HG03108 (cell line): ENCODE measurements around the gene SLC13A1.

ENCODE experiments used
- ATAC-seq: cut with Tn5 transposase; IDR thresholded peaks from one replicate; pipeline ENCODE4 v1.9.1; 2021; ENCODE audit warnings: moderate library complexity; ENCODE audit not compliant: unreplicated experiment

SLC13A1 gene

GRCh38 chr7:123198111-123198510 lies 1.7 kb downstream of the SLC13A1 start:
- ATAC-seq = no peak

- ATAC-seq = no peak
These were observed 6.5 kb downstream of the SLC13A1 start for GRCh38 chr7:123193235-123193634.

GRCh38 chr7:123191132-123191531 lies 8.6 kb downstream of the SLC13A1 start:
- no peak for ATAC-seq

DNA sequence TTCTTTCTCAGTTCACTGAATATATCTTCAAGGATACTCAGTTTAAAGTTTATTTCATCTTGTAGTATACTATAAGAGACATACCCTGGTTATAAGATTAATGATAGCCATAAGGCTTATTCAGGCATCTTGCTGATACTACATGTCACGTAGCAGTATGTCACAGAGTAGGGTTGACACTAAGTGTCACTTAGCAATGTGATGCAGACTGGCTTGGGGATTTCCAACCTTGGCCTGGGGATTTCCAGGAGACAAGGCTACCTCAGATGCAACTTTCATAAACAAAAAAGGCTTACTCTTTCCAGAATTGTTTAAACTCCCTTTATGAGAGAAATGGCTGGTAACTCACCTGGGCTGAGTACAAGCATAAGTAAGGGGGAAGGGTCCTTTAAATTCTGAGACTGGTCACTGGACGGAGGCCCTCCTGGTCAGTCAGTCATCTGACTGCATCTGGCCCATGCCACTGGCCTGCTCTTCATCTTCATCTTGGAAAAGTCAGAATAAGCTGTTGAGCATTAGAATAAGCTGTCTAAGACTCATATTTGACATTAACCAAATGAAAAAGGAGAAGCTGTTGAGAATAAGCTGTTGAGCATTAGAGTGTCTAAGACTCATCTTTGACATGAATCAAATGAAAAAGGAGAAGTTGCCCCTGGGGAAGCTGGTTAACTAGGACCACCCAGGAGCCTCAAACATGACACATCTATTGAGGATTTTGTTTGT lies 9.5 kb downstream of the SLC13A1 start:
- ATAC-seq = peak; percentile 96

GRCh38 chr7:123185756-123186155 lies 14.0 kb downstream of the SLC13A1 start:
- ATAC-seq = no peak

GRCh38 chr7:123184271-123184670 lies 15.5 kb downstream of the SLC13A1 start:
- no peak for ATAC-seq

DNA sequence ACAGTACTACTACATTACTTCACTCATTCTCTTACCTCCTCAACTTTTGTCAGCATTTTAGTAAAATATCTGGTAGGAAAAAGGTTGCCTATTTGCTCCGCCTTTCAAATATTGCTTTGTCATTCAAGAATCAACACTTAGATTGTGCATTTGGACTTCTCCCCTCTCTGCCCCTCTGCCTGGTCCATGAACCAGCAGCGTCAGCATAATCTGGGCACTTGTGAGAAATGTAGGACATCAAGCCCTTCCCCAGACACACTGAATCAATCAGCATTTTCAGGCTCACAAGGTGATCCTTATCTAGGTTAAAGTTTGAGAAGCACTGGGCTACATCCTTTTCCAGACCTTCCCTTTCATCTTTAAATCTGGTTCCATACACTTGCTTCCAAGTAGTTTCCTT lies 16.3 kb downstream of the SLC13A1 start:
- no peak for ATAC-seq

DNA sequence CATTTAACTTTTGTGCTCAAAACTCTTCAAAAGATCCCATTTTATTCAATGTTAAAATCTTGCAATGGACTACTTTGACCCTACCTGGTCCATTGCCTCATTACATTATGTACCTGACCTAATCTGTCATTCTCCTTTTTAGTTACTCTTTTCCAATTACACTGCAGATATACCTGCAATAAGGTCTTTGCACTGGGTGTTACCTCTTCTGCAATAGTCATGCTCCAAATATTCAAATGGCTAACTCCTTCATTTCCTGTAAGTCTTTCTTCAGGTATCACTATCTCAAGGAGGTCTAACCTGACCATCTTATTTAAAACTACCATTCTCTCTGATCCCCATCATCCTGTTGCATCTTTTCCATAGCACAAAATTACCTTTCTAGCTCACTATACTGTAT lies 22.3 kb downstream of the SLC13A1 start:
- ATAC-seq = no peak

GRCh38 chr7:123170333-123171246 lies 29.2 kb downstream of the SLC13A1 start:
- no peak for ATAC-seq

DNA sequence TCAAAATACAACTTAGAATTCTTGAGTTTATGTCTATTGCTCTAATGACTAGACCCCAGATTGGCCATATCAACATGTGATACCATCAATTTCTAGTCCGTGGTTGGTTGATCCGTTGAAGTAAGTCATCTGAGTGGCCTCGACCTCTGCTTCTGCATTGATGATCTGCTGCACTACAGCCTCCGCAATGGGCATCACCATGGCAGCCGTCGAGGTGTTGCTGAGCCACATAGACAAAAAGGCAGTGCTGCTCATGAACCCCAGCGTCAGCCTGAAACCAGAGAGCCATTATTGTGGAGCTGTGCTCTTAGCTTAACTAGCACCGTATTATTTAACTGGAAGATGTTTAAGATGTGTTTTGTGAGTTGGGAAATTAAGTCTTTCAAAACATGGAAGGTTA lies 30.7 kb downstream of the SLC13A1 start:
- ATAC-seq = no peak

DNA sequence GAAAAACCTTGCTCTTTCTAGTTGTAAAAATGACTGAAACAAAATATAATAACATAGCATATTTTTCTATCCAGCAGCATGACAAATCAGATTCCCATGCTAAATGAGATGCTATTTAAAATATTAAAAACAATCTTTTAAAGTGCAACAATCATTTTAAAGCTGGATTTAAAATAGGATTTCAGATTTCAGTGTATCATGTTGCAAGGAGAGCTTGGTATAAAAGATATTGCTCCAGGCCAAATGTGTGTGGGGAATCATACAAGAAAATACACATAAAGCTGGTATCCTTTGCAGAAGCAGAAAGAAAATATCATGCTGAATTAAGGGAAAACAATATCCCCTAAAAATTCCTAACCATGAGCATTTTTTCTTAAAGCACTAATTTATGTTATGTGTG lies 42.2 kb downstream of the SLC13A1 start:
- no peak for ATAC-seq

DNA sequence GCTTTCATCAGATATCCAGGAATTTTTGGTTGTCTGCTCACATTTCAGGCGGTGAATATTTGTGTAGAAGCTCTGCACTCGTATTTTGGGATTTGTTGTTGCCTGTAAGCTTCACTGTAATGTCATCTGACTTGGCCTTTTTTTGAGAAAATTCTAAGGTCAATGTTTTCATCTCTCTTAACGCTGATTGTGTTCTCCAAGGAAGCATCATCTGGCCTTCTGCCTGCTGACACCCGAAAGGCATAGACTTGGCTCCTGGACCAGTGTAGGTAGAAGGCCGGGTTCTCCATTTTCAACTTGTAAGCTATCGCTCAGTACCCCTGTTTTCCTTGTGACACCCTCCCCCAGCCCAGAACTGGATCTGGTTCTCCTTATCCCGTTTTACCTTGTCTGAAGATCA lies 44.2 kb downstream of the SLC13A1 start:
- ATAC-seq = no peak

DNA sequence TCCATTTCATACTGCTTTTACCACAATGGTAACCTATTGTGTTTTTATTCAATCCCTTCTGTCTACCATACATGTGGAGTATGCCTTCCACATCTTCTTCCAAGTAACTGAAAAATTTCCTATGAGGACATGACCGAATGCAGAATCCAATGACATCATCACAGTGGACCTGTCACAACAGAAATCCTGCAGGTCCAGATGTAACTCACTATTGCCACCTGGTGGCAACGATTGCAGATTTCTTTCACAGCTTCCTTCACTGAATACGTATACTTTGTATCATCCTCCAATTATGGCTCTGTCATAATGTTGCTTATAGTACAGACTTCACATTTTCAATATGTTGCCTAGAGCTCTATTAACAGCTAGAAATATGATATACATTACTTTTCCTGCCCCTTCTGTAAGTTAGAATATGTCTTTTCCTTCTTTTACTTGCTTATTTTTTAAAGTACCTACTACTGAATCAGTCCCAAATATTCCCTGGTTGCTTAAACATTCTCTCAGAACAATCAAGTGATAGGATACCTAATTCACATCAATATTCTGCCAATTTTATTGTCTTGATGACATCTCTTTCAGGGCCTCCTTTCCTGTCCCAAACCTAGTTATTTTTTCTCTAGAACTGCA lies 45.4 kb downstream of the SLC13A1 start:
- peak; percentile 85 for ATAC-seq

DNA sequence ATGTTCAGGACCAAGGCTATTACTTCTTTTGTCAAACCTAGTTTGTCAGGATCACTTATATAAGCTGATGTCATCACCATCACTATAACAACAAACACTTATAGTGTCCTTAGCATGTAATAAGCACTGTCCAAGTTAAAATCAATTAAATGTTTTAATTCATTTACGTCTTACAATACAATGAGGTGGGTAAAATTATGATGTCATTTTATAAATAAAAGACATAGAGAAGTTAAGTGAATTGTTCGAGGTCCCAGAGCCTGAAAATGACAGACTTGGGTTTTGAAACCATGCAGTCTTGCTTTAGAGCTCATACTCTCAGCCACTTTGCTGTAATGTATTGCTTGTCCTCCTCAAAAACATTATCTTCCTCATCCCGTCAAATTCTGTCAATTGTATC lies 48.3 kb downstream of the SLC13A1 start:
- no peak for ATAC-seq

DNA sequence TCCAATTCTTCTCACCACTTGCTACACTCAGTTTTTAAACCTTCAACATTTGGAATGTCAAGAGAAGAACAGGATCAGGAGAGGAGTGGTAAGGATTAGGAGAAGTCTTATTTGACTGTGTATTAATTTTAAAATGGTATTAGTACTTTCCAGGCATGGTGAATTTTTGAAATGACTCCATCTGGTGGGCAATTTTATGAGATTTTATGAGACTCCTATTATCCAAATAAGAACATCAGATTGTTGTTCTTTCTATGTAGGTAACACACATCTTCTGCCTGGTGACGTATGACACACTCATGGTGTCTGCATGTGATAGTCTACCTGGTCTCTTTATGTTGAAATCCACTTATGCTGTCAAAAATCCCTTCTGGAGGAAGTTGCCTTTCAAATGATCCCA lies 51.0 kb downstream of the SLC13A1 start:
- ATAC-seq = no peak

- no peak for ATAC-seq
These were observed 56.3 kb downstream of the SLC13A1 start for GRCh38 chr7:123143252-123144006.

GRCh38 chr7:123140561-123140960 lies 59.2 kb downstream of the SLC13A1 start:
- ATAC-seq = no peak

DNA sequence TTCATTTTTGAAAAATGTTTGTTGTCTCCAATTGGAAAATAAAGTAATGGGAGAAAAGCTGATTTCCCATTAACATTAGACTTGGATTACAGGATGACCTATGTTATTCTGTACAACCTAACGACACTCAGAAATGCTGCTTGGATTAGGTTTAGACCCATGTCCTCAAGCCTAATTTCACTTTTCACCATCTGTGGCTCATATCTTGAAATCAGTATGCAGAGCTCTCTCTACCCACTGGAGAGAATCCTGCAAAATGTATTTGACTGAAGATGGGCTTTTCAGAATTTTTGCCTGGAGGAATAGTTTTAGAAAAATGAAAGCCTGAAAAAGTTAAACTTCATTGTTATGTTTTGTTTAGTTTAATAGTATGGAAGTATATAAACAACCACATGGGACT lies 63.8 kb downstream of the SLC13A1 start:
- no peak for ATAC-seq

DNA sequence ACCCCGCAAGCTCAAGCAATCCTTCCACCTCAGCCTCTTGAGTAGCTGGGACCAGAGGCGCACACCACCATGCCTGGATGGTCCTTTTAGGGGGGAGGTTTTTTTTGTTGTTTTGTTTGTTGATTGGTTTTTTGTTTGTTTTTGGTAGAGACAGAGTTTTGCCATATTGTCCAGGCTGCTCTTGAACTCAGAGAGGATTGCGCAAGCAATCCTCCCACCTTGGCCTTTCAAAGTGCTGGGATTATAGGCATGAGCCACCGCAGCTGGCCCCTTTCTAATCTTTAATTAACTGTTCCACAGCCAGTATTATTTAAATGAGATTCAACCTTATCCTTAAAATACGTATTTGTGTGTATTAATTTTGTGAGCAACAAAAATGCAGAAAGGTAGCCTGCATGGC lies 65.8 kb downstream of the SLC13A1 start:
- ATAC-seq = no peak

GRCh38 chr7:123131961-123132360 lies 67.8 kb downstream of the SLC13A1 start:
- ATAC-seq = no peak

- no peak for ATAC-seq
These were observed 68.2 kb downstream of the SLC13A1 start for GRCh38 chr7:123131556-123131955.
